ENCODE results near the gene GPC1.
"Not testable (repeated sequence)": the region's sequence is repeated elsewhere in the genome, so short reads cannot be mapped to it uniquely, and the experiment has no call there.

GPC1 gene

DNA sequence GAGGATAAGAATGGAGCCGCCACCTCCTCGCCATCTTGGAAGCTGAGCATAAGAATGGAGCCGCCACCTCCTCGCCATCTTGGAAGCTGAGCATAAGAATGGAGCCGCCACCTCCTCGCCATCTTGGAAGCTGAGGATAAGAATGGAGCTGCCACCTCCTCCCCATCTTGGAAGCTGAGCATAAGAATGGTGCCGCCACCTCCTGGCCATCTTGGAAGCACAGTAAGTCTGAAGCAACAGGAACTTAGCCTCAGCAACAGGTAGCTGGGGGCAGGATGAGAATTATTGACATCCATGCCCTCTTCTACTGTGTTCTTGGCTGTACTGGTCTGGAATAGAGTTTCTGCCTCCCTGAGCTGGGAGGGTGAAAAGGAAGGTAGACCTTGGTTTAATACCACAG, 61.6 kb downstream of the GPC1 start:
- not testable (repeated sequence) for DNase-seq

DNA sequence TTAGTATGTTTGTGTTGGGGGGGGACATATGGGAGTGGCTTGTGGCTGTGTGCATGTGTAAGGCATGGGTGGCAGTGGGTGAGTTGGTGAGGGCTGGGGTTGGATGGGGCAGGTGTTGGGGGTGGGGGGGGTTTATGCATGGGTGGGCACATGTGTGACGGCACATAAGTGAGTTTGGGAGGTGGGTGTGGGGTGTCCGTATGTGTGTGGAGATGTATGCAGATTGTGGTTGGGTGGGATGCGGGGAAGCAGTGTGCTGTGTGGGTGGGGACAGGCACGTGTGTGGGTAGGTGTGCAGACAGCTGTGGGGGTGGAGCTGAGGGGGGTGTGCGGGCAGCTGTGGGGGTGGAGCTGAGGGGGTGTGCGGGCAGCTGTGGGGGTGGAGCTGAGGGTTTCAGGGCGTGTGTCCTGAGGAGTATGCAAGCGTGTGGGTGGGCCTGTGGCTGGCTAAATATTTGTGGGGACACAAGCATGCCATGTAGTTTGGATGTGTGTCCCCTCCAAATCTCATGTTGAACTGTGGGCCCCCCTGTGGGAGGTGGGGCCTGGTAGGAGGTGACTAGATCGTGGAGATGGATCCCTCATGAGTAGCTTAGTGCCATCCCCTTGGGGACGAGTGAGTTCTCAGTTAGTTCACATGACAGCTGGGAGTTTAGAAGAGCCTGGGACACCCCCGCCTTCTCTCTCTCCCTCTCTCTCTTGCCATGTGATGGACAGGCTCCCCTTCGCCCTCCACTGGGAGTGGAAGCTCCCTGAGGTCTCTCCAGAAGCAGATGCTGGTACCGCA, 62.9 kb downstream of the GPC1 start:
- DNase-seq: no peak

- DNase-seq: no peak
Measured at GRCh38 chr2:240498958-240499260, 63.4 kb downstream of the GPC1 start.

- DNase-seq: no peak
Measured at GRCh38 chr2:240499309-240500301, 64.1 kb downstream of the GPC1 start.

GRCh38 chr2:240500561-240501423, 65.3 kb downstream of the GPC1 start:
- DNase-seq: no peak

GRCh38 chr2:240501531-240501991, 66.1 kb downstream of the GPC1 start:
- no peak for DNase-seq

DNA sequence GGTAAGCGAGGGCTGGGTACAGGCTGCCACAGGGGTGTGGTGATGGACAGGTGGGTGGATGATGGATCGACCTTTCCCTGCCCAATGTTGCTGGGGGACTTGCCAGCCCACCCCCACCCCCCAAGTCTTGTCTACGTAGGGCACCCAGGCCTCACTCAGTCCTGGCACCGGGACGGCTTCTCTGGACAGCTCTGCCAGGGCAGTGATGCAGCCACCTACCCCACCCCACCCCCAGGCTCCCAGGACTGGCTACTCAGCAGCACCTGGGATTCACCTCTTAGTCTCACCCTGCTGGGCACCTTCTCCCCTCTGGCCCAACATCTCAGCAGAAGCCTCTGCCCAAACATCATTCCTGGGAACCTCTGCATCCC, 66.6 kb downstream of the GPC1 start:
- no peak for DNase-seq

GRCh38 chr2:240502430-240503121, 67.1 kb downstream of the GPC1 start:
- DNase-seq: no peak

DNA sequence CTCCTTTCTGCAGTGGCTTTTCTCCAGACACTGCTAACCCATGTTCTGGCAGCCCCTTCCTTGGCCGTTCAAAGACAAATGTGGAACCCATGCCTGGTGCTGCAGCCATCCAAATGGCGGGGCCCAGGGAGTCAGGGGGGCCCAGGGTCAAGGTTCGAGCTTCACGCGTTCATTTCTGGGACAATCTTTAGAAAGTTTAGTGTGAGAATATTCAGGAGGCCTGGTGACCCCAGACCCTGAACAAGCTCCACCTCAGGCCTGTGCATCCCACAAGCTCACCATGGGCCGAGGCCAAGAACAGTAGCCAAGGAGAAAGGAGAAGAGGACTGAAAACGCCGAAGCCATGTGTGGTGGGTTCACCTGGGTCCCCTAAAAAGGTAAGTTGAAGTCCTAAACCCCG, 67.9 kb downstream of the GPC1 start:
- no peak for DNase-seq

GRCh38 chr2:240503848-240504247, 68.4 kb downstream of the GPC1 start:
- no peak for DNase-seq

DNA sequence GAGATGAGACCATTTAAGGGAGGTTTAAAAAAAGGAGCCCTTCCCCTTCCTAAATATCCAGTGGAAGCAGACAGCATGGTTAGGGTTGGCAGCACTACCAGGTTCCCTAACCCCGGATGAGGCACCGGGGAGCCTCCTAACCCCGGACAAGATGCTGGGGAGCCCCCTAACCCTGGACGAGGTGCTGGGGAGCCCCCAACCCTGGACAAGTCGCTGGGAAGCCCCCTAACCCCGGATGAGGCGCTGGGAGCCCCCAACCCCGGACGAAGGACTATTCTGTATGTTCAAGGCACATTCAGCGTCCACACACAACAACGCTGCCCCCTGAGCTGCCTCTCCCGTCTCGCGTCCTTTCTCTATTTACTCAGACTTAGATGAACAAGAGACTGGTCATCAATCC, 70.4 kb downstream of the GPC1 start:
- no peak for DNase-seq

GRCh38 chr2:240506406-240507059, 71.1 kb downstream of the GPC1 start:
- DNase-seq: no peak

DNA sequence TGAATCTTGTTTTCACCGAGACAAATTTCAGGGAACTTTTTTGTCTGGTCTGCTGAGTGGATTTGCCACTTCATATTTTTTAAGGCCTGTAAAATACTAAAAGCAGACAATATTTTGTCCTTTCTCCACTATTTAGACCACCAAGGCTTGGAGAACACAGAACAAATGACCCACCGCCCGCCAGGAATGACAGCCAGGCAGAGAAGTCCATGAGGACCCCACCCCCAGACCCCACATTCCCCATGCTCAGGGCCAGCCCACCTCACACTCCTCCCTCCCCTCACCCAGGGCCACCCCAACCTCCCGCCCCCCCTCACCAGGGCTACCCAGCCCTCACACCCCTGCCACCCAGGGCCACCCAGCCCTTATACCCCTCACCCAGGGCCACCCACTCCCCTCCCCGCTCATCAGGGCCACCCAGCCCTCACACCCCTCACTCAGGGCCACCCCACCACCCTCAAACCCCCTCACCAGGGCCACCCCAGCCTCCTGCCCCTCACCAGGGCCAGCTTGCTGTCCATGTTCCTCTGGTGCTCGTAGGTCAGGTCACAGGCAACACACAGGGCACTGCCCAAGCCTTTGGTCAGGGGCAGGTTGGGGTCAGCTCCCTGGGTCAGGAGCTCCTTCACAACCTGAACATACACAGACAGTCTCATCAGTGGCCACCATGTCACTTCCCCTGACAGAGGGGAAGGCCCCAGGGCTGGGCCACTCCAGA, 71.8 kb downstream of the GPC1 start:
- DNase-seq: no peak

- no peak for DNase-seq
Measured at GRCh38 chr2:240507778-240508251, 72.4 kb downstream of the GPC1 start.

DNA sequence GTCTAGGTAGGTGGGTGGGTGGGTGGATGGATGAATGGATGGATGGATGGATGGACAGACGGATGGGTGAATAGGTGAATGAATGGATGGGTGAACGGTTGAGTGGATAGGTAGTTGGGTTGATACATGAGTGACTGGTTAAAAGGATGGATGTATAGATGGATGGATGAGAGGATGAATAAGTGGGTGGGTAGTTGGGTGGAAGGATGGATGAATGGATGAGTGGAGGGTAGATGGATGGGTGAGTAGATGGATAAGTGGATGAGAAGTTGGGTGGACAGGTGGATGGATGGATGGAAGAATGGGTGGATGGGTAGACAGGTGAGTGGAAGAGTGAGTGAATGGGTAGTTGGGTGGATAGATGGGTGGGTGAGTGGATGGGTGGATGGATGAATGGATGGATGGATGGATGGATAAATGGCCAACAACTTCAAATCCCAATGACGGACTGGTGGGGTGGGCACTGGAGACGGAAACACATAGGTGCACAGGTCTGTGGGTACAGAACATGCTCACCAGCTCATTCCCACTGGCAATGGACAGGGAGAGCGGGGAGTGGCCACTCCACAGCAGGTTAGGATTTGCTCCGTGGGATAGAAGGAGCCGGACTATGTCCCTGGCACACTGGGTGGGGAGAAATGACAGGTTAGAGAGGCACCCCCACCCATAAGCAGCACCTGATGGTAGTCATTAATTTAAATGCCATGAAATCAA, 73.5 kb downstream of the GPC1 start:
- no peak for DNase-seq

GRCh38 chr2:240509667-240510512, 74.4 kb downstream of the GPC1 start:
- DNase-seq: no peak

DNA sequence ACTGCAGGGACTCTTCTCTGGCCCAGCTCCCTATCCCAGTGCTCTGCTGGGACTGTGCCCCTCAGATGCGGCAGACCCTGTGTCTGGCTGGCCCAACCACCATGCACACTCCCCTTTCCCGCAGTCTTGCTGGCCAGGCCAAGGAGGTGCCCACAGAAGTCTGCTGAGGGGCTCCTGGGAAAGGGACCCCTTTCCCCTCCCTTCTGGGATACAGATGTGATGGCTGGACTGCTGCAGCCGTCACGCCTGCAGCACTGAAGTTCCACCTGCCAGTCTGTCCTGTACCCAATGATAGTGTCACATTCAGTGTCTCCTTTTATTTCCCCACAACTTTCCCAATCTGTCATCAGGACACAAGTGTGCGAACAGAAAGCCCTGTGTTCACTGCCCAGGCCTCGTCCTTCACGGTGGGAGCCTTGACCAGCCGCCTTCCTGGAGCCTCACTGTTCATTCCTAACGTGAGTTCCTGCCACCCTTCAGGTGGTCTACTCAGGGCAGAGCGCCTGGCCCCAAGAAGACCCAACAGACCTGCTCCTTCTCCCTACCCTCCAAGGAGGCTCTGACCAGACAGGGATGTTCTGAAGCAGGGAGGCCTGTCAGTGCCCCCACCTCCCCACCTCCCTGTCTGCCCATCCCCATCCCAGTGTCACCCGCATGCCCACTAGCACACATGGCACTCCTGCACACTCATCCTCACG, 75.2 kb downstream of the GPC1 start:
- DNase-seq: no peak

All from hypothalamus (tissue), 51 donors.